AG09319 (cell line): ENCODE measurements around the gene GFAP.

ENCODE experiments used
- DNase-seq: peaks from one replicate; pipeline ENCODE4 v3.0.0-alpha.2; 2010; ENCODE audit warnings: low read depth; ENCODE audit errors: extremely low read depth
- TF ChIP-seq, protein P1 (sequence below): IDR thresholded peaks from 2 replicates; pipeline ENCODE4 v1.5.1; 2011; ENCODE audit warnings: low read depth, mild to moderate bottlenecking, inconsistent platforms, low read length, moderate library complexity

GFAP gene

DNA sequence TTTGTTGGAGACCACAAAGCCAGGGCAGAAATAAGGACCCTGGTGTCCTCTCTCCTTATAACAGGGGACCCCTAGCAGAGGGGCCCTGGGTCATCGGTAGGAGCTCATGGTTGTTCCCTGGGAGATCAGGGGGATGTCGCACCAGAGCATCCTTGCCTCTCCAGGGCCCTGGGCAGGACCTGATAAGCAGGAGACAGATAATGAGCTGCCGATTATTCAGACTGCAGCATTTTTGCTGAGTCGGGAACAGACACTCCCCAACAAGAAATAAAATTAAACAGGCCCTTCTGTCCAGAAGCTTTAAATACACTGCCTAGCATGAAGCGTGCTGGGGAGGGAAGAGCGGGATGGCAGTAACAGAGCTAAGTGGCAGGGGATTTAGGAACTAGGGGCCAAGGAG is 15.4 kb upstream of the GFAP start:
- TF ChIP-seq, protein P1, sequence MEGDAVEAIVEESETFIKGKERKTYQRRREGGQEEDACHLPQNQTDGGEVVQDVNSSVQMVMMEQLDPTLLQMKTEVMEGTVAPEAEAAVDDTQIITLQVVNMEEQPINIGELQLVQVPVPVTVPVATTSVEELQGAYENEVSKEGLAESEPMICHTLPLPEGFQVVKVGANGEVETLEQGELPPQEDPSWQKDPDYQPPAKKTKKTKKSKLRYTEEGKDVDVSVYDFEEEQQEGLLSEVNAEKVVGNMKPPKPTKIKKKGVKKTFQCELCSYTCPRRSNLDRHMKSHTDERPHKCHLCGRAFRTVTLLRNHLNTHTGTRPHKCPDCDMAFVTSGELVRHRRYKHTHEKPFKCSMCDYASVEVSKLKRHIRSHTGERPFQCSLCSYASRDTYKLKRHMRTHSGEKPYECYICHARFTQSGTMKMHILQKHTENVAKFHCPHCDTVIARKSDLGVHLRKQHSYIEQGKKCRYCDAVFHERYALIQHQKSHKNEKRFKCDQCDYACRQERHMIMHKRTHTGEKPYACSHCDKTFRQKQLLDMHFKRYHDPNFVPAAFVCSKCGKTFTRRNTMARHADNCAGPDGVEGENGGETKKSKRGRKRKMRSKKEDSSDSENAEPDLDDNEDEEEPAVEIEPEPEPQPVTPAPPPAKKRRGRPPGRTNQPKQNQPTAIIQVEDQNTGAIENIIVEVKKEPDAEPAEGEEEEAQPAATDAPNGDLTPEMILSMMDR: no peak
- DNase-seq: no peak

DNA sequence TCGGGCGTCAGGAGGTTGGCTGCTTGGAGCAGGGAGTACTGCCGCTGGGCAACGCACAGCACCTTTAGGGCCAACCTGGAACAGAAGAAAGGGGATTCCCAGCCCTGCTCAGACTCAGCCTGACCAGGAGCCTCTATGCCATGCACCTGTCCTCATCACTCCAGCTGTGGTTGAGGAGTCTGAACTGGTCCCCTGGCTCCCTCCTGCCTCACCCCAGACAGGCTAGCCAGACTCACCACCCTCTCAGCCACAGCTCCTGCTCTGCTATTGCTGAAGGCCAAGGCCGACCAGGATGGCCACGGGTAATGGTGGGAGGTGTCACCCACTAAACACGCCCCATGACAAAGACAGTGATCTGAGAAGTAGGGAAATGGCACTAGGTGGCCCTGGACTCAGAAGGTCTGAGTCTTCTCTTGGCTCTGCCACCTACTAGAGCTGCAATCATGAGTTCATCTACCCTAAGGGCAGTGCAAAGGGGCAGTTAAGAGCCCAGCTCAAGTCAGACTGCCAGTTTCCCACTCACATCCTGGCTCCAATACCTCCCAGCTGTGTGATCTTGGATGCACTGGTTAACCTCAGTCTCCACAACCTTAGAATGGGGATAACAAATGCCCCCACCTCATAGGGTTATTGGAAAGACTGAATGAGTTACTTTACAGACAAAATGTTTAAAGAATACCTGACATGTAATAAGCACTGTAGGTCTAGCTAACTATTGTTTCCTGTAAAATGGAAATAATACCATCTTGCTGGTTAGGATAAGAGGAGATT is 13.8 kb upstream of the GFAP start:
- no peak for DNase-seq
- TF ChIP-seq, protein P1: no peak

DNA sequence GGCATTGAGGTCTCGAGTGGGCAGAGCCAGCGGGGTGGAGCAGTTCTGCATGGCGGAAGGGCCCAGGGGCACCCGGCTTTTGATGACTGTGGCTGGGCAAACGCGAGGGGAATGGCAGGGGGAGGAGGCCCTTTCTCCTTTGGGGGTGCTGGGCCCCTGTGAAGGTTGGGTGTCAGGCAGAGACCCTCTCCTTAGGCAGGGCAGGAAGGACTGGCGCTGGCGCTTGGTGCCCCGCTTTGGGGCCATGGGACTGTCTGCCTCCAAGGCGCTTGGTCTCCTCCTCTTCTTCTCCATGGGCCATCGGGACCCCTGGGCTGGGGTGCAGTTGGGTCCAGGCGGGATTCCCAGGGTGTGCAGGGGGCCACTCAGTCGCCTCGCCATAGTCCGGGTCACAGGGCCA is 12.8 kb upstream of the GFAP start:
- DNase-seq: no peak

DNA sequence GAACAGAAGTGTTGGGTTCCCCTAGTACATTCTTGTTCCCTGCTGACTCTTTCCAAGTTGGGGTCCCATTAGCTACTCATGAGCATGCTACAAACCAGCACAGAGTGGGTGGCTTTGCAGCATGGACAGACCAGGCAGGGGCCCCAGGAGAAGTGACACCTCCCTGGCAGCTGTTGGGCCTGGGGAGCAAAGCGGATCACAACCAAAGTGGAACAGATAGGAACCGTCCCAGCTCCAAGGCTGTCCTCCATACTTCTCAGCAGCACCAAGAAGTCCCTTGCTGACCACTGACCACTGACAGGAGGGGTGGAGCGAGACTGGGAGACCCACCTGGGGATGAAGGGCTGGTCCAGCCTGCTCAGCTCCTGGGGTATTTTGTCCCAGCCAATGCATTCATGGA is 12.4 kb upstream of the GFAP start:
- no peak for DNase-seq
- TF ChIP-seq, protein P1: no peak

More for the DNA sequence above, 12.8 kb upstream of the GFAP start:
- TF ChIP-seq, protein P1: no peak

DNA sequence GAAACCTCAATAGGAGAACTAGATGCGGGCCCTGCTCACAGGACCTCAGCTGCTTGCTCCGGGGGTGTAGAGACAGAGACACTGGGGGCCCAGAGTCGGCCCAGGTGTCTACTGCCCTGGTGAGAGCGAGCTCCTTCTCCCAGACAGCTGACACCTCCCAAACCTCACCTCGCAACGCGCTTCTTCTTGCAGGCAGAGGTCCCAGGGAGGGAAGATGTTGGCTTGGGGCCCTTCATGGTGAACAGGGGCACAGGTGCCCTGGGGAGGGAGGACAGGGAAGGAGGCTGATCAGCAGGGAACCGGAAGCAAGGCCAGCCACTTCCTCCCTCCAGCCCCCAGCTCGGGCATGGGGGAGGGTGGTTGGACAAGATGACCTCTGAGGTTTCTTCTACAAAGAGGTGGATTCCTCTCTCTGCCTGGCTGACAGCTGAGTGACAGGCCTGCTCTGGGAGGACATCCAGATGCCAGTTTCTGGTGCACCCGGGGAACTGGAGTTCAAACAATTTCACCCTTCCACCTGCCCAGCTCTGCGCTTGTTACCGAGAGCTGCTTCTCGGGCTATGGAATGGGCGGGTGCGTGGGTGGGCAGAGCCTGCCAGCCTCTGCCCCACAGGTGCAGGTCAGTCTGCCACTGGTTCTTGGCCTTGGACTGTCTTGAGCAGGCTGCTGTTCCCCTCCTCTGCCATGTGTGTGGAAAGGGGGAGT is 11.7 kb upstream of the GFAP start:
- no peak for DNase-seq
- TF ChIP-seq, protein P1: no peak

DNA sequence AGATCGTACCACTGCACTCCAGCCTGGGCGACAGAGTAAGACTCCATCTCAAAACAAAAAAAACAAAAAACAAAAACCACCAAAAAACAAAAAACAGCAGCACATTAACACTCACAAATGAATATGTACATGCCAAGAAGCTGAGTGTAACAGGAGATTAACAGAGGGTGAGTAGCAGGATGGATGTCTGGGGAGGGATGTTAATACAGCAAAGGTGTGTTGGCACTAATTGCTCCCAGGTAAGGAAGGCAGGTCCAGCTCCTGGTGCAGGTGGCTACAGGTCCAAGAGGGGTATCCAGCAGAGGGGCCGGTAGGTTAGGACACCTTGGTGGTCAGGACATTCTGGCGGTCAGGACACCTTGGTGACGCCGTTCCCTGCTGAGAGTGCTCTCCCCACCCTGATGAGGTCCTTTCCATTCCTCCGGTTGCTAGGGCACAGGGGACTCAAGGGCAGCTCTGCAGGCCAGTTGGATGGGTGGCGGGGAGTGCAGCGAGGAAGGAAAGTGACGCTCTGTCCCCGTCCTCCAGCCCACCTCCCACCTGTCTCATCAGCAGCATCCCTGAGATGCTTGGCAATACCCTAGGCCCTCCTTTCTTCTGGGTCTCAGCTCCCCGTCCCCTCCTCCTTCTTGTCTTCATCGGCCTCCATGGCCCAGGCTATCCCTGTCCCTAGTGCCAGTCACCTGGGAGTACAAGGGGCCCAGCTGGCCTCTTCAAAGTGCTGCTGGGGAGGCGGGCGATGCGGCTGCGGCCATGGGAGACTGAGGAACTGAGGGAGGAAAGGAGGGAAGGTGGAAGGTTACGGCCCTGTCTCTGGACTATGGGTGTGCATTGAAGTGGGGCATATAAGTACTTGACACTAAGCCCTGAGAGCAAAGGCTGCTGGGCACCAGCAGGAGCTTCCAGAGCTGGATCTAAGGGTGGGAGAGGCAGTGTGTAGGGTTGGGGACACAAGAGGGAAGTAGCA is 10.7 kb upstream of the GFAP start:
- TF ChIP-seq, protein P1: no peak
- DNase-seq: no peak
